ENCODE data around the gene IRX3.

IRX3 gene
- long read RNA-seq, partial matches to known transcripts = 3 of 3 reads
- long read RNA-seq, other reads (novel, unspliced or antisense) = 0 of 3 reads

GRCh38 chr16:54286366-54287130 is at the start of gene IRX3:
TSS of gene IRX3 (minus strand) at chr16:54286787. CDS start at chr16:54286050, 737 bp downstream.
- H3K27me3 ChIP-seq (ENCODE audit: insufficient read depth, poor library complexity, severe bottlenecking) = peaks cover 32% of the 10 kb centered on the region
- H3K4me3 ChIP-seq (replicated peaks; ENCODE audit: insufficient read depth, low read length) = peak within 1 kb of the TSS; percentile 47
- peak within 1 kb of the TSS; percentile 68 for H3K27ac ChIP-seq (replicated peaks)
- TF ChIP-seq GABPA (IDR thresholded peaks at IDR 0.05; ENCODE audit: low read depth) (no peak), POLR2AphosphoS5 (IDR thresholded peaks at IDR 0.05; ENCODE audit: low read depth) (peak; percentile 56; the same call in 1 of the 2 replicates), REST (IDR thresholded peaks at IDR 0.05; ENCODE audit: insufficient replicate concordance, low read depth) (no peak), SPI1 (IDR thresholded peaks at IDR 0.05; ENCODE audit: borderline replicate concordance, low read depth) (no peak)
- DNase-seq (ENCODE audit: low read depth in 1 of 2, low spot score in 1 of 2) = peak; percentile 42 to 82

GRCh38 chr16:54335230-54335629 is 48.6 kb upstream of the IRX3 start:
- DNase-seq (ENCODE audit: low read depth in 1 of 2, low spot score in 1 of 2) = no peak
- TF ChIP-seq CTCF (IDR thresholded peaks at IDR 0.05; ENCODE audit: insufficient read depth, low read length) (no peak), GABPA (IDR thresholded peaks at IDR 0.05; ENCODE audit: low read depth) (no peak), REST (IDR thresholded peaks at IDR 0.05; ENCODE audit: insufficient replicate concordance, low read depth) (no peak), POLR2AphosphoS5 (IDR thresholded peaks at IDR 0.05; ENCODE audit: low read depth) (no peak), SPI1 (IDR thresholded peaks at IDR 0.05; ENCODE audit: borderline replicate concordance, low read depth) (no peak)
- no peak overlapping the region for H3K27ac ChIP-seq (replicated peaks)

GRCh38 chr16:54334208-54334607 is 47.6 kb upstream of the IRX3 start:
- no peak for DNase-seq (ENCODE audit: low read depth in 1 of 2, low spot score in 1 of 2)

More at GRCh38 chr16:54335230-54335629, 48.6 kb upstream of the IRX3 start:
- no peak overlapping the region for H3K4me3 ChIP-seq (replicated peaks; ENCODE audit: insufficient read depth, low read length)
- H3K27me3 ChIP-seq (ENCODE audit: insufficient read depth, poor library complexity, severe bottlenecking) = no peaks in the 10 kb centered on the region

More at GRCh38 chr16:54334208-54334607, 47.6 kb upstream of the IRX3 start:
- Histone ChIP-seq H3K4me3 (replicated peaks; ENCODE audit: insufficient read depth, low read length) (no peak overlapping the region), H3K27me3 (ENCODE audit: insufficient read depth, poor library complexity, severe bottlenecking) (no peaks in the 10 kb centered on the region), H3K27ac (replicated peaks) (no peak overlapping the region)
- TF ChIP-seq POLR2AphosphoS5 (IDR thresholded peaks at IDR 0.05; ENCODE audit: low read depth) (no peak), SPI1 (IDR thresholded peaks at IDR 0.05; ENCODE audit: borderline replicate concordance, low read depth) (no peak), REST (IDR thresholded peaks at IDR 0.05; ENCODE audit: insufficient replicate concordance, low read depth) (no peak), GABPA (IDR thresholded peaks at IDR 0.05; ENCODE audit: low read depth) (no peak), CTCF (IDR thresholded peaks at IDR 0.05; ENCODE audit: insufficient read depth, low read length) (no peak)

All from HL-60 (cell line).